ENCODE results near the gene DGKA.

- no peak for TF ChIP-seq POLR2AphosphoS5 (IDR thresholded peaks at IDR 0.05; ENCODE audit: low read depth, low read length)
- no peak for TF ChIP-seq POLR2A (IDR thresholded peaks at IDR 0.05; ENCODE audit: low read depth, low read length)
These were observed 21.5 kb upstream of the DGKA start for GRCh38 chr12:55909513-55909884.

Measured in GM12892 (cell line).